Testis (tissue), 5 donors: ENCODE data around the gene IRF5. TPM values are rescaled to one million over a fixed set of nuclear protein-coding genes. Genes with fewer than 3 reads are reported as not detected.
A peak's percentile ranks its signal among the peaks of the same experiment; 100 is the strongest.

Experiments used
- DNase-seq: peaks from one replicate; pipeline ENCODE4 v3.0.0-alpha.2; 2019
- H3K27ac ChIP-seq, 2 donors: fragments of 200-600 bp; sonication (generic); one replicate each; pipeline ENCODE4 v1.5.1; 2019
- H3K27me3 ChIP-seq: fragments of 200-600 bp; sonication (generic); one replicate; pipeline ENCODE4 v1.5.1; 2019
- H3K36me3 ChIP-seq: fragments of 200-600 bp; sonication (generic); one replicate; pipeline ENCODE4 v1.5.1; 2017; ENCODE audit warnings: low read depth; ENCODE audit errors: missing control alignments
- H3K4me1 ChIP-seq: fragments of 200-600 bp; sonication (generic); one replicate; pipeline ENCODE4 v1.5.1; 2019
- H3K4me3 ChIP-seq, 2 donors: fragments of 200-600 bp; sonication (generic); one replicate each; pipeline ENCODE4 v1.5.1; 2017 to 2019
- H3K9me3 ChIP-seq: fragments of 200-600 bp; sonication (generic); one replicate; pipeline ENCODE4 v1.5.1; 2017
- POLR2A ChIP-seq: fragments of 450-650 bp; IDR thresholded peaks from one replicate; pipeline ENCODE4 v1.6.1; 2017; ENCODE audit warnings: antibody characterized with exemption, mild to moderate bottlenecking, moderate library complexity
- WGBS, 2 donors: methylation state at CpG; one replicate each; pipeline ENCODE4 v1.1.5; 2018; 5-methylcytosine and 5-hydroxymethylcytosine counted together
- intact Hi-C: fragments of 100-400 bp; cut with DNase I; formaldehyde crosslinking; loops from one replicate; pipeline ENCODE4 v1.15.1; 2023; ENCODE audit warnings: low total_unique reads
- long read RNA-seq, 2 donors: transcript quantifications; one replicate each; lab custom pipeline, GENCODE V29; 2026
- polyA plus RNA-seq: library from polyadenylated mRNA; stranded (reverse); fragments of 350-450 nt; fragmentation: Illumina TruSeq; extraction: RNeasy Lipid Tissue Mini Kit (QIAGEN cat#74804); gene quantifications from one replicate; pipeline ENCODE4 v1.2.3, GENCODE V29; 2014; ENCODE audit warnings: low read depth, low replicate concordance; ENCODE audit not compliant: insufficient read depth
- total RNA-seq, 2 donors: library from RNA; depleted of rRNA; stranded (reverse); fragments of >200 nt; gene quantifications; one replicate each; pipeline ENCODE4 v1.2.3, GENCODE V29; 2016
- TF ChIP-seq, protein P1 (sequence below), 3 experiments: fragments of 450-650 bp in 2 of 3; fragments of 200-600 bp in 1 of 3; sonication (generic) in 1 of 3; IDR thresholded peaks; one replicate each; pipeline ENCODE4 v1.5.1; 2016 to 2019; ENCODE audit warnings: antibody characterized with exemption in 3 of 3, mild to moderate bottlenecking in 2 of 3, moderate library complexity in 1 of 3

The IRF5 gene, protein sequence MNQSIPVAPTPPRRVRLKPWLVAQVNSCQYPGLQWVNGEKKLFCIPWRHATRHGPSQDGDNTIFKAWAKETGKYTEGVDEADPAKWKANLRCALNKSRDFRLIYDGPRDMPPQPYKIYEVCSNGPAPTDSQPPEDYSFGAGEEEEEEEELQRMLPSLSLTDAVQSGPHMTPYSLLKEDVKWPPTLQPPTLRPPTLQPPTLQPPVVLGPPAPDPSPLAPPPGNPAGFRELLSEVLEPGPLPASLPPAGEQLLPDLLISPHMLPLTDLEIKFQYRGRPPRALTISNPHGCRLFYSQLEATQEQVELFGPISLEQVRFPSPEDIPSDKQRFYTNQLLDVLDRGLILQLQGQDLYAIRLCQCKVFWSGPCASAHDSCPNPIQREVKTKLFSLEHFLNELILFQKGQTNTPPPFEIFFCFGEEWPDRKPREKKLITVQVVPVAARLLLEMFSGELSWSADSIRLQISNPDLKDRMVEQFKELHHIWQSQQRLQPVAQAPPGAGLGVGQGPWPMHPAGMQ
- 1 to 10 TPM; 2.9 to 5.6 TPM for total RNA-seq
- polyA plus RNA-seq = 4.6 TPM
- long read RNA-seq, donor 1 = 0 reads
- long read RNA-seq, donor 2 = 0 reads

- Histone ChIP-seq H3K4me3 (peak within 1 kb of the TSS; percentile 45 to 56), H3K4me1 (peaks cover 4% of the 10 kb centered on the region), H3K27me3 (no peaks in the 10 kb centered on the region), H3K9me3 (no peaks in the 10 kb centered on the region), H3K36me3 (no peaks in the 10 kb centered on the region), H3K27ac (no peak within 1 kb of the TSS)
- TF ChIP-seq POLR2A = no peak
- TF ChIP-seq, protein P1, sequence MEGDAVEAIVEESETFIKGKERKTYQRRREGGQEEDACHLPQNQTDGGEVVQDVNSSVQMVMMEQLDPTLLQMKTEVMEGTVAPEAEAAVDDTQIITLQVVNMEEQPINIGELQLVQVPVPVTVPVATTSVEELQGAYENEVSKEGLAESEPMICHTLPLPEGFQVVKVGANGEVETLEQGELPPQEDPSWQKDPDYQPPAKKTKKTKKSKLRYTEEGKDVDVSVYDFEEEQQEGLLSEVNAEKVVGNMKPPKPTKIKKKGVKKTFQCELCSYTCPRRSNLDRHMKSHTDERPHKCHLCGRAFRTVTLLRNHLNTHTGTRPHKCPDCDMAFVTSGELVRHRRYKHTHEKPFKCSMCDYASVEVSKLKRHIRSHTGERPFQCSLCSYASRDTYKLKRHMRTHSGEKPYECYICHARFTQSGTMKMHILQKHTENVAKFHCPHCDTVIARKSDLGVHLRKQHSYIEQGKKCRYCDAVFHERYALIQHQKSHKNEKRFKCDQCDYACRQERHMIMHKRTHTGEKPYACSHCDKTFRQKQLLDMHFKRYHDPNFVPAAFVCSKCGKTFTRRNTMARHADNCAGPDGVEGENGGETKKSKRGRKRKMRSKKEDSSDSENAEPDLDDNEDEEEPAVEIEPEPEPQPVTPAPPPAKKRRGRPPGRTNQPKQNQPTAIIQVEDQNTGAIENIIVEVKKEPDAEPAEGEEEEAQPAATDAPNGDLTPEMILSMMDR (IDR thresholded peaks at IDR 0.05) = no peak
- intact Hi-C loops = no loop called here
- DNase-seq = no peak
- WGBS, 2 donors = 0 to 2% methylated on average over 2 to 51 of the region's 83 CpGs
Observed at GRCh38 chr7:128937647-128938543, at the start of gene IRF5. Gene IRF5 (plus strand): TSS chr7:128937927. CDS start chr7:128942082, 4,155 bp downstream.

DNA sequence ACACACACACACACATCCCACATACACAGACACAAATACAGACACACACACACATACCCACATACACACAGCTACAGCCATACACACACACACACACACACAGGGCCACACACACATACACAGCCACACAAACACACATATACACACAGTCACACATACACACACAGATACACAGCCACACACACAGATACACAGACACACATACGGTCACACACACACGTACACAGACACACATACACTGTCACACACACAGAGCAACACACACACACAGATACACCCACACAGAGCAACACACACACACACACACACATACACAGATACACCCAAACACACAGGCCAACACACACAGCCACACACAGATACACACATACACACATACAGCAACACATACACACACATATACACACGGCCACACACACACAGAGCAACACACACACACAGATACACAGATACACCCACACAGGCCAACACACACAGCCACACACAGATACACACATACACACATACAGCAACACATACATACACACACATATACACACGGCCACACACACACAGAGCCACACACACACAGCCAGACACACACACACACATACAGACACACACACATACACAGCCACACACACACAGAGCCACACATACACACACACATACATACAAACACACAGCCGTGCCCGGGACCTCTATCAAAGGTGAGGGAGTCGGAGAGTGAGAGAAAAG is 49.5 kb upstream of the IRF5 start:
- TF ChIP-seq POLR2A = no peak
- 85 to 87% methylated on average over 6 to 7 of the region's 7 CpGs for WGBS, 2 donors
- Histone ChIP-seq H3K4me3 (no peak overlapping the region), H3K9me3 (no peaks in the 10 kb centered on the region), H3K27ac (no peak overlapping the region), H3K4me1 (no peaks in the 10 kb centered on the region), H3K36me3 (no peaks in the 10 kb centered on the region), H3K27me3 (no peaks in the 10 kb centered on the region)
- intact Hi-C loops = loop anchor here (10.0 kb wide), 1 partner anchor 273 kb away; no protein-coding TSS in a partner anchor
- no peak for DNase-seq

DNA sequence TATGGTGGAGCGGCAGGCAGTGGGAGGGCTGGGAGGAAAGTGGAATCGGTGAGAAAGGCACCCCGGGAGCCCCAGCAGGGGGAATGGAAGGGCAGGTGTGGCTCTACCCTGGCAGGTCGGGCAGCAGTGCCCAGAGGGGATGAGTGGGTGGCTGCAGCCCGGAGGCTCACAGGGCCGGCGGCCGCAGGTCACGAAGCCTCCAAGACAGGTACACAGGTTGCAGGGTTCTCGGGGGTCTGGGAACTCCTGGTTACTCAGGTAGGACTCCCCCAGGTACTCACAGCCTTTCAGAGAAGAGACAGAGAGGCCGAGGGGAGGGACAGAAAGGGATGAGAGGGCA is 49.0 kb upstream of the IRF5 start:
- H3K27me3 ChIP-seq = no peaks in the 10 kb centered on the region
- H3K9me3 ChIP-seq = no peaks in the 10 kb centered on the region
- DNase-seq = no peak
- no peak overlapping the region for H3K4me3 ChIP-seq
- TF ChIP-seq, protein P1 (IDR thresholded peaks at IDR 0.05) = no peak
- TF ChIP-seq POLR2A = no peak
- no peaks in the 10 kb centered on the region for H3K36me3 ChIP-seq
- H3K27ac ChIP-seq = no peak overlapping the region
- intact Hi-C loops = loop anchor here (10.0 kb wide), 1 partner anchor 274 kb away; no protein-coding TSS in a partner anchor
- H3K4me1 ChIP-seq = no peaks in the 10 kb centered on the region
- WGBS, 2 donors = 75 to 86% methylated on average over 11 of the region's 11 CpGs

DNA sequence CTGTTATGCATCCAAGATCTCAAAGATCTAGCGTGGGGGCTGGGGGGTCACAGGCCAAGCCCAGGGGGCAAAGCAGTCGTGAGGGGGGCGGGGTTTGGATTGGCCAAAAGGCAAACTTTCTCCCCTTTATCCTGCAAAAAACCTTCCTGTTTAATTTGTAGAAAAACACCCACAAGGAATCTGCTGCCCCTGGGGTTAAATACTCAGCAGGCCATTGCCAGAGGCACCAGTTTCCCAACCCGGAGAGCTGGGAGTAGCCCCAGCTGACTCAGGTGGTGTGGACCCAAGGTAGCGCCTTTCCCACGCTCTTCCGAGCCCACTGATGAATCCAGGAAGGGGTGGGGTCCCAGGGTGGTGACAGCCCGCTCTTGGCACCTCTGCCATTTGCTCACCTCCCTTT is 48.6 kb upstream of the IRF5 start:
- Histone ChIP-seq H3K9me3 (no peaks in the 10 kb centered on the region), H3K36me3 (no peaks in the 10 kb centered on the region), H3K4me1 (no peaks in the 10 kb centered on the region), H3K27ac (no peak overlapping the region), H3K4me3 (no peak overlapping the region), H3K27me3 (no peaks in the 10 kb centered on the region)
- 83 to 84% methylated on average over 8 of the region's 8 CpGs for WGBS, 2 donors
- intact Hi-C loops = loop anchor here (10.0 kb wide), 1 partner anchor 274 kb away; no protein-coding TSS in a partner anchor
- DNase-seq = no peak
- TF ChIP-seq, protein P1 (IDR thresholded peaks at IDR 0.05) = no peak
- no peak for TF ChIP-seq POLR2A
